ENCODE measurements around the gene SVOP.

The SVOP gene

DNA sequence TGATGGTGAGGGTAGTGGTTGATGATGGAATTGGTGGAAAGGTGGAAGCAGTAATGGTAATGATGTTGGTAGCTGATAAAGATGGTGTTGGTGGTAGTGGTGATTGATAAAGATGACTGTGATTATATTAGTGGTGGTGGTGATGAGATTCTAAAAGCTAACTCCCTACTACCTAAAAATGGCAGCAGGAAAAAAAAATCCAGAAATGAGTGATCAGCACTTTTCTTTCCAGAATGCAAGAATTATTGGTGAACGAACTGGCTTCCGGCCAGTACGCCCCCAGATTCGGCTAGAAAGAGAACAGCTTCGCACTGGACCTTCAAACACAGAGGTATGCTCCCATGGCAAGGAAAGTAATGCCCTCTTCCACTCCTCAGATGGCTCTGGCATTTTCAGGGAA lies 121.7 kb downstream of the SVOP start:
- H3K4me2 ChIP-seq (ENCODE audit: low read length), result no peak overlapping the region
- TF ChIP-seq EZH2phosphoT487 (IDR thresholded peaks at IDR 0.05; ENCODE audit: low read depth), result no peak
- TF ChIP-seq, protein P1, sequence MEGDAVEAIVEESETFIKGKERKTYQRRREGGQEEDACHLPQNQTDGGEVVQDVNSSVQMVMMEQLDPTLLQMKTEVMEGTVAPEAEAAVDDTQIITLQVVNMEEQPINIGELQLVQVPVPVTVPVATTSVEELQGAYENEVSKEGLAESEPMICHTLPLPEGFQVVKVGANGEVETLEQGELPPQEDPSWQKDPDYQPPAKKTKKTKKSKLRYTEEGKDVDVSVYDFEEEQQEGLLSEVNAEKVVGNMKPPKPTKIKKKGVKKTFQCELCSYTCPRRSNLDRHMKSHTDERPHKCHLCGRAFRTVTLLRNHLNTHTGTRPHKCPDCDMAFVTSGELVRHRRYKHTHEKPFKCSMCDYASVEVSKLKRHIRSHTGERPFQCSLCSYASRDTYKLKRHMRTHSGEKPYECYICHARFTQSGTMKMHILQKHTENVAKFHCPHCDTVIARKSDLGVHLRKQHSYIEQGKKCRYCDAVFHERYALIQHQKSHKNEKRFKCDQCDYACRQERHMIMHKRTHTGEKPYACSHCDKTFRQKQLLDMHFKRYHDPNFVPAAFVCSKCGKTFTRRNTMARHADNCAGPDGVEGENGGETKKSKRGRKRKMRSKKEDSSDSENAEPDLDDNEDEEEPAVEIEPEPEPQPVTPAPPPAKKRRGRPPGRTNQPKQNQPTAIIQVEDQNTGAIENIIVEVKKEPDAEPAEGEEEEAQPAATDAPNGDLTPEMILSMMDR (IDR thresholded peaks at IDR 0.05; ENCODE audit: low read depth, low read length), result no peak
- H3K4me1 ChIP-seq (ENCODE audit: low read length), result no peaks in the 10 kb centered on the region
- no peaks in the 10 kb centered on the region for H3K36me3 ChIP-seq (replicated peaks; ENCODE audit: low read depth, low read length)
- no peak overlapping the region for H3K9ac ChIP-seq (ENCODE audit: low read length)
- peaks cover 3% of the 10 kb centered on the region; the same call in 1 of the 2 replicates for H4K20me1 ChIP-seq (ENCODE audit: insufficient read depth, low read length)
- H2AFZ ChIP-seq (ENCODE audit: low read depth, low read length), result no peak overlapping the region
- H3K27me3 ChIP-seq (ENCODE audit: low read depth, low read length), result peaks cover 43% of the 10 kb centered on the region
- H3K79me2 ChIP-seq (ENCODE audit: low read length), result no peaks in the 10 kb centered on the region
- no peak overlapping the region for H3K27ac ChIP-seq (ENCODE audit: low read length)
- H3K9me3 ChIP-seq (ENCODE audit: insufficient read depth, low read length), result no peaks in the 10 kb centered on the region
- H3K4me3 ChIP-seq (ENCODE audit: low read length), result no peak overlapping the region

DNA sequence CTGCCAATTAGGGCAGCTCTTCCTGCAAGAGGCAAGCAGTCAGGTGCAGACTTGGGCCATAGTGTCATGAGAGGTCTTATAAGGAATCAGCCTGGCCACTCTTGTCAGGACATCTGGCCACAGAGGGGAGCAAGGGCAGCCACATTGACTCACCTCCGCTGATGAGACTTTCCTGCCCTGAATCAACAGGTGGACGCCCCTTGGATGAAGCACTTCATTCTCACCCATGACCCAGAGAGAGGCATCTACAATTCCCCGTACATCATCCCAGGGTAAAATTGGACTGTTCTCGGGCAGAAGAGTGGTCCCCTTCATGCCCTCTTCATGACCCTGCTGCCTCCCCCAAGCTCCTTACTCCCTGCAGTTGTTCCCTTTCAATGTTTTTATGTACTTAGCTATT lies 124.1 kb downstream of the SVOP start:
- Histone ChIP-seq H3K27ac (ENCODE audit: low read length) (no peak overlapping the region), H3K4me3 (ENCODE audit: low read length) (no peak overlapping the region), H3K27me3 (ENCODE audit: low read depth, low read length) (peaks cover 44% of the 10 kb centered on the region), H3K4me2 (ENCODE audit: low read length) (no peak overlapping the region), H3K79me2 (ENCODE audit: low read length) (no peaks in the 10 kb centered on the region), H4K20me1 (ENCODE audit: insufficient read depth, low read length) (peaks cover 3% of the 10 kb centered on the region; the same call in 1 of the 2 replicates), H3K9me3 (ENCODE audit: insufficient read depth, low read length) (no peaks in the 10 kb centered on the region), H2AFZ (ENCODE audit: low read depth, low read length) (no peak overlapping the region), H3K9ac (ENCODE audit: low read length) (no peak overlapping the region), H3K36me3 (replicated peaks; ENCODE audit: low read depth, low read length) (no peaks in the 10 kb centered on the region), H3K4me1 (ENCODE audit: low read length) (no peaks in the 10 kb centered on the region)
- TF ChIP-seq EZH2phosphoT487 (IDR thresholded peaks at IDR 0.05; ENCODE audit: low read depth), result no peak
- TF ChIP-seq, protein P1 (IDR thresholded peaks at IDR 0.05; ENCODE audit: low read depth, low read length), result no peak

DNA sequence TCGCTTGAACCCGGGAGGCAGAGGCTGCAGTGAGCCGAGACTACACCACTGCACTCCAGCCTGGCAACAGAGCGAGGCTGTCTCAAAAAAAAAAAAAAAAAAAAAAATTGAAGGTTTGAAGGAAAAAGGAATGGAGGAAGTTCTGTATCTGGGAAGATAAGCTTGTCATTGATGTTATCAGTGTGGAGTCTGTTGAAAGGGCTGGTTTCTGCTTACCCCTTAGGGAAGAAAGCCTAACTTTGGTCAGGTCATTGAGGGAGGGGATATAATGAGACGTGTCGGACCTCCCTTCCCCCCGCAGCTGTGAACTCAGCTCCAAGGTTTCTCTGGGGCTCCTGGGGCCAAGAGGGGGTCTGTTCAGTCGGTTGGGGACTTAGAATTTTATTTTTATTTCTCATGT lies 124.5 kb downstream of the SVOP start:
- H2AFZ ChIP-seq (ENCODE audit: low read depth, low read length), result no peak overlapping the region
- H3K9ac ChIP-seq (ENCODE audit: low read length), result no peak overlapping the region
- H3K4me3 ChIP-seq (ENCODE audit: low read length), result no peak overlapping the region
- TF ChIP-seq, protein P1 (IDR thresholded peaks at IDR 0.05; ENCODE audit: low read depth, low read length), result no peak
- no peak for TF ChIP-seq EZH2phosphoT487 (IDR thresholded peaks at IDR 0.05; ENCODE audit: low read depth)
- H3K79me2 ChIP-seq (ENCODE audit: low read length), result no peaks in the 10 kb centered on the region
- no peaks in the 10 kb centered on the region for H3K4me1 ChIP-seq (ENCODE audit: low read length)
- peaks cover 3% of the 10 kb centered on the region; the same call in 1 of the 2 replicates for H4K20me1 ChIP-seq (ENCODE audit: insufficient read depth, low read length)
- no peak overlapping the region for H3K27ac ChIP-seq (ENCODE audit: low read length)
- H3K9me3 ChIP-seq (ENCODE audit: insufficient read depth, low read length), result no peaks in the 10 kb centered on the region
- peaks cover 39% of the 10 kb centered on the region for H3K27me3 ChIP-seq (ENCODE audit: low read depth, low read length)
- no peak overlapping the region for H3K4me2 ChIP-seq (ENCODE audit: low read length)
- H3K36me3 ChIP-seq (replicated peaks; ENCODE audit: low read depth, low read length), result no peaks in the 10 kb centered on the region

GRCh38 chr12:108895220-108895802 lies 125.6 kb downstream of the SVOP start:
- no peaks in the 10 kb centered on the region for H3K79me2 ChIP-seq (ENCODE audit: low read length)
- no peaks in the 10 kb centered on the region for H3K36me3 ChIP-seq (replicated peaks; ENCODE audit: low read depth, low read length)
- H3K4me2 ChIP-seq (ENCODE audit: low read length), result no peak overlapping the region
- TF ChIP-seq, protein P1 (IDR thresholded peaks at IDR 0.05; ENCODE audit: low read depth, low read length), result no peak
- no peak for TF ChIP-seq EZH2phosphoT487 (IDR thresholded peaks at IDR 0.05; ENCODE audit: low read depth)
- H3K27ac ChIP-seq (ENCODE audit: low read length), result no peak overlapping the region
- H3K4me3 ChIP-seq (ENCODE audit: low read length), result no peak overlapping the region
- no peak overlapping the region for H2AFZ ChIP-seq (ENCODE audit: low read depth, low read length)
- no peaks in the 10 kb centered on the region for H3K9me3 ChIP-seq (ENCODE audit: insufficient read depth, low read length)
- peaks cover 34% of the 10 kb centered on the region for H3K27me3 ChIP-seq (ENCODE audit: low read depth, low read length)
- H4K20me1 ChIP-seq (ENCODE audit: insufficient read depth, low read length), result peaks cover 3% of the 10 kb centered on the region; the same call in 1 of the 2 replicates
- no peaks in the 10 kb centered on the region for H3K4me1 ChIP-seq (ENCODE audit: low read length)
- H3K9ac ChIP-seq (ENCODE audit: low read length), result no peak overlapping the region
